HCT116 (cell line): ENCODE measurements around the gene EPHA2. TPM values are rescaled to one million over a fixed set of nuclear protein-coding genes. Genes with fewer than 3 reads are reported as not detected.

Experiments
- total RNA-seq: library from RNA; stranded (reverse); gene quantifications from one replicate; pipeline ENCODE4 v1.2.1, GENCODE V29; 2021; ENCODE audit not compliant: unreplicated experiment

Gene EPHA2
- total RNA-seq, 1 experiment from 2014 or later, result 164 TPM

Other genes with a start within 250 kb of the EPHA2 start
- 31.6 TPM for gene ZBTB17, start 180.0 kb downstream of the EPHA2 start, total RNA-seq
- gene SRARP, start 151.8 kb downstream of the EPHA2 start, total RNA-seq, result not detected
- gene HSPB7, start 138.0 kb downstream of the EPHA2 start, total RNA-seq, result 0.27 TPM
- gene CLCNKA, start 134.0 kb downstream of the EPHA2 start, total RNA-seq, result 0.10 TPM
- gene CLCNKB, start 112.3 kb downstream of the EPHA2 start, total RNA-seq, result 0.81 TPM
- 11.6 TPM for gene FAM131C, start 82.4 kb downstream of the EPHA2 start, total RNA-seq
- 59.7 TPM for gene ARHGEF19, start 56.6 kb upstream of the EPHA2 start, total RNA-seq
- 8.1 TPM for gene CPLANE2, start 81.1 kb upstream of the EPHA2 start, total RNA-seq
- gene FBXO42, start 196.4 kb upstream of the EPHA2 start, total RNA-seq, result 20.6 TPM
- gene SZRD1, start 211.2 kb upstream of the EPHA2 start, total RNA-seq, result 141 TPM